ENCODE data around the gene INSC. TPM values are rescaled to one million over a fixed set of nuclear protein-coding genes. Genes with fewer than 3 reads are reported as not detected.

The INSC gene
- polyA plus RNA-seq, 1 donor from 2014 or later, result 0.12 TPM

DNA sequence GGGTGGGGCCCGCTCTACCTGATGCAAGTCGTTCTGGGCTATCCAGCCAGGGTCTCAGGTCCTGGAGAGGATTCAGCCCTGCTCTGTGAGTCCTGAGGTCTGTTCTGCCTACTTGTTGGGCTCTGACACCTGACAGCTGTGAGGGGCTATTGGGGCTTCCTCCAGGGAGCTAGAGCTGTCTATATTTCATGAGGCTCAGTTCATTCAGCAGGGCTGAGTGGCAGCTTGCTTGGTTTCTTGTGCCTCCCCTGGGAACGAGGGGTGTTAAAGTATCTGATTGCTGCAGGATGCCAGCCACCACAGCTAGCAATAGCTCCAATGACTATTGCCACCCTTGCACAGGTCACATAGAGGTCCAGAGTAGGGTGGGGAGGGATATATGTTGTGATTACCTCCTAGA, 26.7 kb downstream of the INSC start:
- Histone ChIP-seq H3K9me2 (ENCODE audit: insufficient read depth, low read length) (no peaks in the 10 kb centered on the region), H3K27ac (ENCODE audit: low read length) (no peak overlapping the region)
- TF ChIP-seq, protein P1, sequence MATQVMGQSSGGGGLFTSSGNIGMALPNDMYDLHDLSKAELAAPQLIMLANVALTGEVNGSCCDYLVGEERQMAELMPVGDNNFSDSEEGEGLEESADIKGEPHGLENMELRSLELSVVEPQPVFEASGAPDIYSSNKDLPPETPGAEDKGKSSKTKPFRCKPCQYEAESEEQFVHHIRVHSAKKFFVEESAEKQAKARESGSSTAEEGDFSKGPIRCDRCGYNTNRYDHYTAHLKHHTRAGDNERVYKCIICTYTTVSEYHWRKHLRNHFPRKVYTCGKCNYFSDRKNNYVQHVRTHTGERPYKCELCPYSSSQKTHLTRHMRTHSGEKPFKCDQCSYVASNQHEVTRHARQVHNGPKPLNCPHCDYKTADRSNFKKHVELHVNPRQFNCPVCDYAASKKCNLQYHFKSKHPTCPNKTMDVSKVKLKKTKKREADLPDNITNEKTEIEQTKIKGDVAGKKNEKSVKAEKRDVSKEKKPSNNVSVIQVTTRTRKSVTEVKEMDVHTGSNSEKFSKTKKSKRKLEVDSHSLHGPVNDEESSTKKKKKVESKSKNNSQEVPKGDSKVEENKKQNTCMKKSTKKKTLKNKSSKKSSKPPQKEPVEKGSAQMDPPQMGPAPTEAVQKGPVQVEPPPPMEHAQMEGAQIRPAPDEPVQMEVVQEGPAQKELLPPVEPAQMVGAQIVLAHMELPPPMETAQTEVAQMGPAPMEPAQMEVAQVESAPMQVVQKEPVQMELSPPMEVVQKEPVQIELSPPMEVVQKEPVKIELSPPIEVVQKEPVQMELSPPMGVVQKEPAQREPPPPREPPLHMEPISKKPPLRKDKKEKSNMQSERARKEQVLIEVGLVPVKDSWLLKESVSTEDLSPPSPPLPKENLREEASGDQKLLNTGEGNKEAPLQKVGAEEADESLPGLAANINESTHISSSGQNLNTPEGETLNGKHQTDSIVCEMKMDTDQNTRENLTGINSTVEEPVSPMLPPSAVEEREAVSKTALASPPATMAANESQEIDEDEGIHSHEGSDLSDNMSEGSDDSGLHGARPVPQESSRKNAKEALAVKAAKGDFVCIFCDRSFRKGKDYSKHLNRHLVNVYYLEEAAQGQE (IDR thresholded peaks at IDR 0.05; ENCODE audit: borderline replicate concordance), result no peak
- TF ChIP-seq MXI1 (conservative IDR thresholded peaks at IDR 0.05; ENCODE audit: poor library complexity, severe bottlenecking) (no peak), TAF1 (IDR thresholded peaks at IDR 0.05; ENCODE audit: low read depth) (no peak), RAD21 (conservative IDR thresholded peaks at IDR 0.05) (no peak), EZH2 (IDR thresholded peaks at IDR 0.05; ENCODE audit: borderline replicate concordance, insufficient read depth, low read length, poor library complexity, severe bottlenecking) (no peak)
- TF ChIP-seq, protein P2, sequence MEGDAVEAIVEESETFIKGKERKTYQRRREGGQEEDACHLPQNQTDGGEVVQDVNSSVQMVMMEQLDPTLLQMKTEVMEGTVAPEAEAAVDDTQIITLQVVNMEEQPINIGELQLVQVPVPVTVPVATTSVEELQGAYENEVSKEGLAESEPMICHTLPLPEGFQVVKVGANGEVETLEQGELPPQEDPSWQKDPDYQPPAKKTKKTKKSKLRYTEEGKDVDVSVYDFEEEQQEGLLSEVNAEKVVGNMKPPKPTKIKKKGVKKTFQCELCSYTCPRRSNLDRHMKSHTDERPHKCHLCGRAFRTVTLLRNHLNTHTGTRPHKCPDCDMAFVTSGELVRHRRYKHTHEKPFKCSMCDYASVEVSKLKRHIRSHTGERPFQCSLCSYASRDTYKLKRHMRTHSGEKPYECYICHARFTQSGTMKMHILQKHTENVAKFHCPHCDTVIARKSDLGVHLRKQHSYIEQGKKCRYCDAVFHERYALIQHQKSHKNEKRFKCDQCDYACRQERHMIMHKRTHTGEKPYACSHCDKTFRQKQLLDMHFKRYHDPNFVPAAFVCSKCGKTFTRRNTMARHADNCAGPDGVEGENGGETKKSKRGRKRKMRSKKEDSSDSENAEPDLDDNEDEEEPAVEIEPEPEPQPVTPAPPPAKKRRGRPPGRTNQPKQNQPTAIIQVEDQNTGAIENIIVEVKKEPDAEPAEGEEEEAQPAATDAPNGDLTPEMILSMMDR (IDR thresholded peaks at IDR 0.05; ENCODE audit: poor library complexity, severe bottlenecking), result no peak

DNA sequence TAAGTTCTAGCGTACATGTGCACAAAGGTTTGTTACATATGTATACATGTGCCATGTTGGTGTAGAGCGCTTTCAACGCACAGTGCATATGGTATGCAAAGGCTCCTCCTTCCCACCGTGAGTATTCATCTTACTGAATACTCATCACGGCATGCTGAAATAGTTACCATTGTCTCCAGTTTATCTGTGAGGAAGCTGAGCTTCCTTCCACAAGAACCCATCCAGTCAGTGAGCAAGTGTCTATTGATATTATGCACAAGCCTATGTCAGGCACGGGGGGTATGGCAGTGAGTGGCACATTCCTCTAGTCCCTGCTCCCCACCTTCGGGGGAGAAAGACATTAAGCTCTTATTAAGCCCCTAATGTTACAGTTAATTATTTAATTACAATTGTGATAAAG, 28.1 kb downstream of the INSC start:
- Histone ChIP-seq H3K9ac (ENCODE audit: low read length) (no peak overlapping the region), H3K27ac (ENCODE audit: low read length) (no peak overlapping the region), H3K9me3 (ENCODE audit: low read length) (no peaks in the 10 kb centered on the region), H3K4me3 (ENCODE audit: low read length) (no peak overlapping the region), H3K79me2 (replicated peaks; ENCODE audit: insufficient read depth, low read length) (no peaks in the 10 kb centered on the region), H4K20me1 (ENCODE audit: insufficient read depth) (no peaks in the 10 kb centered on the region), H2AFZ (ENCODE audit: low read depth, low read length) (no peak overlapping the region), H3F3A (ENCODE audit: insufficient read depth, low read length, poor library complexity, severe bottlenecking) (no peaks in the 10 kb centered on the region), H3K27me3 (ENCODE audit: insufficient read depth, low read depth, low read length) (no peaks in the 10 kb centered on the region), H3K4me2 (ENCODE audit: low read length) (no peak overlapping the region), H3K36me3 (ENCODE audit: insufficient read depth, low read length) (no peaks in the 10 kb centered on the region), H3K9me2 (ENCODE audit: insufficient read depth, low read length) (no peaks in the 10 kb centered on the region)
- TF ChIP-seq EP300 (conservative IDR thresholded peaks at IDR 0.05; ENCODE audit: poor library complexity, severe bottlenecking) (no peak), SMC3 (conservative IDR thresholded peaks at IDR 0.05; ENCODE audit: poor library complexity) (no peak)

More for the DNA sequence above, 26.7 kb downstream of the INSC start:
- H3K4me3 ChIP-seq (ENCODE audit: low read length), result no peak overlapping the region
- no peaks in the 10 kb centered on the region for H3K27me3 ChIP-seq (ENCODE audit: insufficient read depth, low read depth, low read length)
- no peaks in the 10 kb centered on the region for H3K36me3 ChIP-seq (ENCODE audit: insufficient read depth, low read length)
- H3K4me2 ChIP-seq (ENCODE audit: low read length), result no peak overlapping the region
- H3K79me2 ChIP-seq (replicated peaks; ENCODE audit: insufficient read depth, low read length), result no peaks in the 10 kb centered on the region
- H3F3A ChIP-seq (ENCODE audit: insufficient read depth, low read length, poor library complexity, severe bottlenecking), result no peaks in the 10 kb centered on the region
- no peak overlapping the region for H2AFZ ChIP-seq (ENCODE audit: low read depth, low read length)
- H3K9me3 ChIP-seq (ENCODE audit: low read length), result no peaks in the 10 kb centered on the region
- no peak overlapping the region for H3K9ac ChIP-seq (ENCODE audit: low read length)
- H4K20me1 ChIP-seq (ENCODE audit: insufficient read depth), result no peaks in the 10 kb centered on the region

DNA sequence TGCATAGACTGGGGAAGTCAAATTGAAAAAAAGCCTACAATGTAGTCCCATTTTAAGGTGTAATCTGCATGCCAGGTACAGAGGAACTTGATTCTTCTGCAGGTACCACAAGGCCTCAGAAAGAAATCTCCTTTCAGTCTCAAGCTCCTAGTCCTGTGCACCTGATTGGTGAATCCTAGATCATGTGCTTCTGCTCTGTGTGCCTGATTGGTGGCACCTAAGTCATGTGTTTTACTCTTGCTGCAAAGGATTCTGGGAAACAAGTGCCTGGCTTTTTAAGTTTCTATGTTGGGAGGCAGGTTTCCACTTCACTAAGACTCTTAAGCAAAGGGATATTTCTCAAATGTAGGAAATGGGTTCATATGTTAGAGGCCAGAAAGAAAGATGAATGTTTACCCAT, 29.1 kb downstream of the INSC start:
- Histone ChIP-seq H3K4me3 (ENCODE audit: low read length) (no peak overlapping the region), H3K9me3 (ENCODE audit: low read length) (no peaks in the 10 kb centered on the region), H3K27ac (ENCODE audit: low read length) (no peak overlapping the region), H3K4me2 (ENCODE audit: low read length) (no peak overlapping the region), H2AFZ (ENCODE audit: low read depth, low read length) (no peak overlapping the region), H3K36me3 (ENCODE audit: insufficient read depth, low read length) (no peaks in the 10 kb centered on the region), H4K20me1 (ENCODE audit: insufficient read depth) (no peaks in the 10 kb centered on the region), H3F3A (ENCODE audit: insufficient read depth, low read length, poor library complexity, severe bottlenecking) (no peaks in the 10 kb centered on the region), H3K9me2 (ENCODE audit: insufficient read depth, low read length) (no peaks in the 10 kb centered on the region), H3K27me3 (ENCODE audit: insufficient read depth, low read depth, low read length) (no peaks in the 10 kb centered on the region), H3K9ac (ENCODE audit: low read length) (no peak overlapping the region), H3K79me2 (replicated peaks; ENCODE audit: insufficient read depth, low read length) (no peaks in the 10 kb centered on the region)
- TF ChIP-seq, protein P2 (IDR thresholded peaks at IDR 0.05; ENCODE audit: poor library complexity, severe bottlenecking), result no peak
- TF ChIP-seq EZH2 (IDR thresholded peaks at IDR 0.05; ENCODE audit: borderline replicate concordance, insufficient read depth, low read length, poor library complexity, severe bottlenecking), result no peak
- no peak for TF ChIP-seq EP300 (conservative IDR thresholded peaks at IDR 0.05; ENCODE audit: poor library complexity, severe bottlenecking)
- TF ChIP-seq POLR2AphosphoS5 (IDR thresholded peaks at IDR 0.05), result no peak
- TF ChIP-seq SMC3 (conservative IDR thresholded peaks at IDR 0.05; ENCODE audit: poor library complexity), result no peak
- TF ChIP-seq, protein P1 (IDR thresholded peaks at IDR 0.05; ENCODE audit: borderline replicate concordance), result no peak
- no peak for TF ChIP-seq MXI1 (conservative IDR thresholded peaks at IDR 0.05; ENCODE audit: poor library complexity, severe bottlenecking)
- TF ChIP-seq TAF1 (IDR thresholded peaks at IDR 0.05; ENCODE audit: low read depth), result no peak
- TF ChIP-seq RAD21 (conservative IDR thresholded peaks at IDR 0.05), result no peak
